GM13977 (cell line): ENCODE measurements around the gene GAMT.

ENCODE experiments used
- DNase-seq: peaks from one replicate; pipeline ENCODE4 v3.0.0; 2012; ENCODE audit warnings: low spot score
- in situ Hi-C: fragments of 300-500 bp; cut with MboI; formaldehyde crosslinking; loops from one replicate; pipeline ENCODE4 v1.12.0; 2022; ENCODE audit warnings: low sequenced_read_pairs, low pct_unique_long_range_greater_than_20kb, mixed read lengths, inconsistent platforms; ENCODE audit not compliant: unreplicated experiment
- TF ChIP-seq, protein P1 (sequence below): IDR thresholded peaks from 2 replicates; pipeline ENCODE4 v1.5.1; 2012; ENCODE audit warnings: mild to moderate bottlenecking, control low read depth; ENCODE audit not compliant: insufficient read depth; ENCODE audit errors: extremely low read depth, missing control alignments

Gene GAMT

DNA sequence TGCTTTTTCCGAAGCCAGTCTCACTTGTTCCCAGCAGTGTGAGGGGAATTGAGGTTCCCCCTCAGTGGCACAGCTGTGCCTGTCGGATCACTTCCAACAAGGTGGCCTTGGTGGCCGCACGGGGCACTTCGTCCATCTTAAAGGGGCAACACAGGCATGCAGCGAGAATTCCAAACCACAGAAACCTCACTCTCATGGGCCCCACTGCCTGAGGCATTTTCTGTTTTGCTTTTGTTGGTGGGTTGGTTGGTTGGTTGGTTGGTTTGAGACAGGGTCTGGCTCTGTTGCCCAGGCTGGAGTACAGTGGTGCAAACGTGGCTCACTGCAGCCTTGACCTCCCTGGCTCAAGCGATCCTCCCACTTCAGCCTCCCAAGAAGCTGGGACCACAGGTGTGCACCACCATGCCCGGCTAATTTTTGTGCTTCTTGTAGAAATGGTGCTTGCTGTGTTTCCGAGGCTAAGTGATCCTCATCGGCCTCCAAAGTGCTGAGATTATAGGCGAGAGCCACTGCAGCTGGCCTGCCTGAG lies 21.3 kb downstream of the GAMT start:
- in situ Hi-C loops: loop anchor here (25.0 kb wide), 1 partner anchor 93 kb away; the partner anchor contains the start of genes EFNA2 and FAM174C
- TF ChIP-seq, protein P1, sequence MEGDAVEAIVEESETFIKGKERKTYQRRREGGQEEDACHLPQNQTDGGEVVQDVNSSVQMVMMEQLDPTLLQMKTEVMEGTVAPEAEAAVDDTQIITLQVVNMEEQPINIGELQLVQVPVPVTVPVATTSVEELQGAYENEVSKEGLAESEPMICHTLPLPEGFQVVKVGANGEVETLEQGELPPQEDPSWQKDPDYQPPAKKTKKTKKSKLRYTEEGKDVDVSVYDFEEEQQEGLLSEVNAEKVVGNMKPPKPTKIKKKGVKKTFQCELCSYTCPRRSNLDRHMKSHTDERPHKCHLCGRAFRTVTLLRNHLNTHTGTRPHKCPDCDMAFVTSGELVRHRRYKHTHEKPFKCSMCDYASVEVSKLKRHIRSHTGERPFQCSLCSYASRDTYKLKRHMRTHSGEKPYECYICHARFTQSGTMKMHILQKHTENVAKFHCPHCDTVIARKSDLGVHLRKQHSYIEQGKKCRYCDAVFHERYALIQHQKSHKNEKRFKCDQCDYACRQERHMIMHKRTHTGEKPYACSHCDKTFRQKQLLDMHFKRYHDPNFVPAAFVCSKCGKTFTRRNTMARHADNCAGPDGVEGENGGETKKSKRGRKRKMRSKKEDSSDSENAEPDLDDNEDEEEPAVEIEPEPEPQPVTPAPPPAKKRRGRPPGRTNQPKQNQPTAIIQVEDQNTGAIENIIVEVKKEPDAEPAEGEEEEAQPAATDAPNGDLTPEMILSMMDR: no peak
- DNase-seq: no peak

GRCh38 chr19:1379126-1379905 lies 22.0 kb downstream of the GAMT start:
- TF ChIP-seq, protein P1: no peak
- DNase-seq: no peak
- in situ Hi-C loops: loop anchor here (25.0 kb wide), 1 partner anchor 92 kb away; the partner anchor contains the start of genes EFNA2 and FAM174C

DNA sequence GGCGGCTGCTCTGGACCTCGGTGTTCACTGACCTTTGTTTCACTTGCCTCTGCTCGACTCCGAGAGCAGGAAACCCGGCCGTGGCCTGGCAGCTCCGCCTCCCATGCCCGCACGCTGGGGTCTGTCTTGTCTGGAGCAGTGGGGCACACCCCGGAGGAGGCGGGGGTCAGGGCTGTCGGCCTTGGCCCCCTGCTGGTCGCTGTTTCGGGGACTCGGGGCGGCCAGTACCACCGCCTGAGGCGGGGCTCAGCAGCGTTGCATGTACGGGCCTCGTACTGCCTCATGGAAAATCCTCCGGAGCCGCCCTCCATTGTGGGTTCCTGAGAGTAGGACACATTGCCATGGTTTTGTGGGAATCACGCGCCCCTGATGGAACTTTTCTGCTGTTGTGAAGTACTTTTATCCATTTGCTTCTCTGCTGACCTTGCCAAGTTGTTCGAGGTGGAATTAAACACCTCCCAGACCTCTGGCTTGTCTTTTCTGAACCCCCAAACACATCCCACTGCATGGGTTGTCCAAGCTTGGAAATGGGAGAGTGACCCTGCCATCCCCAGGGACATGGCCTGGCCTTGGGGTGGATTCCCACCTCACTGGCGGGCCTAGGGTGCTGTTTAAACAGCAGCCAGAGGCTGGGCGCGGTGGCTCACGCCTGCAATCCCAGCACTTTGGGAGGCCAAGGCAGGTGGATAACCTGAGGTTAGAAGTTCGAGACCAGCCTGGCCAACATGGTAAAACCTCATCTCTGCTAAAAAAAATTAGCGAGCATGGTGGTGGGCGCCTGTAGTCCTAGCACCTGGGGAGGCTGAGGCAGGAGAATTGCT lies 23.2 kb downstream of the GAMT start:
- DNase-seq: no peak
- in situ Hi-C loops: loop anchor here (25.0 kb wide), 1 partner anchor 91 kb away; the partner anchor contains the start of genes EFNA2 and FAM174C
- TF ChIP-seq, protein P1: no peak

DNA sequence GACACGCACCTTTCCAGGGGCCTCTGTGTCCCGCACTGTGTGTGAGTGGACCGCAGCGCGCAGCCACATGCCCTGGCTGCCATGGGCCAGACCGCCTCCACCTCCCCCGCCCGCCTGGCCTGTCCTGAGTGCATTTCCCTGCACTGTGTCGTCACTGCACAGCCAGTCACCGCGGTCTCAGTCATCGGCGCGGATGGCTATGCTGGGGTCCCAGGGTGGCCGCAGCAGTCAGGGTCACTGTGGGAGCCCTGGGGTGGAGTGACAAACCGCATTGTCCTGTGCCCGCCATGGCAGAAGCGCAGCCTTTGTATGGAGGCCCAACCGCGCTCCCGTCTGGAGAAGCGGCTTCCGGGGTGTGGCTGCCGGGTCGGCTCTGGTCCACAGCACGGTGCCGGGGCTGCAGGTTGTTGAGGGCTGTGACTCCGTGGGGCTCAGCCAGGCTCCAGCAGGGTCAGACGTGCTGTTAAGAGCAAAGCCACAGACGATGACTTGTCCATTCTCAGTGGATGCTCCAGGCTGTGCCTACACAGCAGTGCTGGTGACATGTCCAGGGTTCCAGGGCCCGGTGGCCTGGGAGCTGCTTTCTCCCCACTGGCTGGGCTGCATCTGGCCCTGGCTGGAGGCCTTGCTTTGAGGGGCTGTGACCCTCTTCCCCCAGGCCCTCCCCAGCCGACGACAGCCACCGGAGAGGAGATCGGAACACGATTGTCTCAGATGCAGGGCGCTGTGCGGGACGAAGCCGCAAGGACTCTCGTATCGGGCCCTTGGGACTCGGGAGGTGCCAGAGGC lies 24.0 kb downstream of the GAMT start:
- in situ Hi-C loops: loop anchor here (25.0 kb wide), 1 partner anchor 90 kb away; the partner anchor contains the start of genes EFNA2 and FAM174C
- TF ChIP-seq, protein P1: no peak
- no peak for DNase-seq

DNA sequence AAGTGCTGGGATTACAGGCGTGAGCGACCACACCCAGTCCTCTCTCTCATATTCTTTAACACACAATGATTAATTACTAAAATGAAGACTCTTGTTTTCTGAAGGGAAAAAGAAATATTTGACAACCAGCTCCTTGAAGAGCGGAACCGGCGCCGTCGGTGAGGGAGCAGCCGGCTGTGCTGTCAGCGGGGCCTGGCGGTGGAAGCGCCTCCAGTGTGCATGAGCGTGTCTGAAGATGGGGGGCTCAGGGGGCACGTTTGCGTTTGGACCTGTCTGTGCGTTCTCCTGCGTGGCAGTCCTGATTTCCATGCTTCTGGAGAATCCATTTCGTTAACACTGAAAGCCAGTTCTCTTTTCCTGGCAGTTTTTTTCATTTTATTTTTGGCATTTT lies 24.9 kb downstream of the GAMT start:
- in situ Hi-C loops: loop anchor here (25.0 kb wide), 1 partner anchor 89 kb away; the partner anchor contains the start of genes EFNA2 and FAM174C
- DNase-seq: no peak
- TF ChIP-seq, protein P1: no peak

- TF ChIP-seq, protein P1: no peak
- in situ Hi-C loops: no loop called here
These were observed 27.1 kb downstream of the GAMT start for GRCh38 chr19:1374250-1374577.

More at GRCh38 chr19:1374250-1374577, 27.1 kb downstream of the GAMT start:
- no peak for DNase-seq
